ENCODE data around the gene PVALEF.

GRCh38 chr17:81194225-81194760 is 29.0 kb downstream of the PVALEF start:
- TF ChIP-seq CTCF (IDR thresholded peaks at IDR 0.05) (no peak), POLR2A (IDR thresholded peaks at IDR 0.05) (no peak)
